SK-N-MC (cell line): ENCODE results near the gene NIPAL3.

Source experiments
- EZH2 ChIP-seq: fragments of 200-600 bp; sonication (generic); IDR thresholded peaks from one replicate; pipeline ENCODE4 v1.6.1; 2017; ENCODE audit warnings: antibody characterized with exemption
- POLR2AphosphoS5 ChIP-seq: IDR thresholded peaks from 2 replicates; pipeline ENCODE4 v1.6.1; 2012; ENCODE audit warnings: mild to moderate bottlenecking, low read depth, low read length, borderline replicate concordance

- no peak for TF ChIP-seq POLR2AphosphoS5
- no peak for TF ChIP-seq EZH2
Observed at GRCh38 chr1:24415910-24416665, 486 bp downstream of the NIPAL3 start.
